Stimulated activated effector memory CD8-positive, alpha-beta T cell treated with anti-CD3 and anti-CD28 coated beads, Interleukin-12 subunit alpha, Interleukin-12 subunit beta, amount 100 ng/mL, for 72 hours (primary cell): ENCODE measurements around the gene ADD1.

Experiments
- ATAC-seq: fragments of 150-1000 bp; cut with Tn5 transposase; 2 replicates; pipeline ENCODE4 v1.10.0; 2021
- DNase-seq, 2 donors: peaks; one replicate each; pipeline ENCODE4 v3.0.0; 2021 to 2022; ENCODE audit warnings: low spot score in 2 of 2
- H3K27ac Mint-ChIP-seq: one replicate; pipeline ENCODE4 v1.8.0; 2022; ENCODE audit warnings: mild to moderate bottlenecking, mixed read lengths
- H3K36me3 Mint-ChIP-seq: one replicate; pipeline ENCODE4 v1.8.0; 2022; ENCODE audit warnings: mild to moderate bottlenecking, mixed read lengths
- H3K4me1 Mint-ChIP-seq: one replicate; pipeline ENCODE4 v1.8.0; 2022; ENCODE audit warnings: mixed read lengths
- H3K4me3 Mint-ChIP-seq: one replicate; pipeline ENCODE4 v1.8.0; 2022; ENCODE audit warnings: mild to moderate bottlenecking, mixed read lengths
- H3K9me3 Mint-ChIP-seq: one replicate; pipeline ENCODE4 v1.8.0; 2022; ENCODE audit warnings: mixed read lengths

Gene ADD1

DNA sequence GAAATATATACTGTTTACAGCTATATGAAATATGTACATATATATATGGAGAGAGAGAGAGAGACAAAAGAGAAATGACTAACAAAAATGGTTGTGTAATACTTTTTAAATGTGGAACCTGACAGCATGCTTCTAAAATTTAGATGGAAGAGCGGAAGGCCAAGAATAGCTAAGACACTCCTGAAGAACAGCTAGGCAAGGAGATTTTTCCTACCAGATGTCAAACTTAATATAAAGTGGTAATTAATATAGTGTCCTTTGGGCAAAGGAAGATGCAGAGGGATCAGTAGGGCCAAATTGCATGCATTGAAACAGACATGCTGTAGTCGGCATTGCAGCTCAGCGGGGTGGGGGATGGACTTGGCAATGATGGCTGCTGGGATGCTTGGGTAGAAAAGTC lies 45.2 kb downstream of the ADD1 start:
- no peak for ATAC-seq
- Mint-ChIP-seq H3K4me3 (no peak overlapping the region), H3K9me3 (no peaks in the 10 kb centered on the region), H3K4me1 (peaks cover 12% of the 10 kb centered on the region), H3K27ac (no peak overlapping the region), H3K36me3 (peaks cover 90% of the 10 kb centered on the region)
- DNase-seq, result no peak

DNA sequence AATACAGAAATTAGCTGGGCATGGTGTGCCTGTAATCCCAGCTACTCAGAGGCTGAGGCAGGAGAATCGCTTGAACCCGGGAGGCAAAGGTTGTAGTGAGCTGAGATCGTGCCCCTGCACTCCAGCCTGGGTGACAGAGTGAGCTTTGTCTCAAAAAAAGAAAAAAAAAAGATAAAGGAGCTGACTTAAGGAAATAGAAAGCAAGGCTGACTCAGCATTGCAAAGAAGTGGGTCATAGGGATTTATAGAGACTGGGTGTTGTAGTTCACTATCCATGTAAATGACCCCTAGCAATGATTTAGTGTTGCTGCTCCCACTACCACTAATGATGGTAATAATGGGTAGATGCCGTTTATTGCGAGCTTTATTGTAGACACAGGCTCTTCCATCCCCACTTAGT lies 47.6 kb downstream of the ADD1 start:
- Mint-ChIP-seq H3K4me3 (no peak overlapping the region), H3K9me3 (no peaks in the 10 kb centered on the region), H3K4me1 (peaks cover 7% of the 10 kb centered on the region), H3K27ac (peak overlapping the region; percentile 73), H3K36me3 (peaks cover 90% of the 10 kb centered on the region)
- DNase-seq (no peak), ATAC-seq (no peak)

DNA sequence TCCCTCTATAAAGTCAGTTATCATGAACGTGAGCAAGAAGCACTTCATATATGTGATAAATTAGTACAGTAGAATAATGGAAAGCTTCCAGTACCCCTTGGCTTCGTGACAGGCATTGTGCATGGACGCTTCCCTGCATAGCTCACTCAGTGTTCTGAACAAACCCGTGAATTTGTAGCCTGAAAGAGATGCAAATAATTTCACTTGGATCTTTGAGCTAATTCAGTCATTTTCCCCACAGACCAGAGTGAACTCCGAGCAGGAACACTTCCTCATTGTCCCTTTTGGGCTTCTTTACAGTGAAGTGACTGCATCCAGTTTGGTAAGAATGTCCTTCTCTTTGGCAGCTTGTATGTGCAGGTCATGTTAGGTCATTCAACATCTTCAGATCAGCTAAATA lies 50.1 kb downstream of the ADD1 start:
- Mint-ChIP-seq H3K4me3 (no peak overlapping the region), H3K9me3 (no peaks in the 10 kb centered on the region), H3K4me1 (no peaks in the 10 kb centered on the region), H3K36me3 (peaks cover 91% of the 10 kb centered on the region), H3K27ac (no peak overlapping the region)
- ATAC-seq (no peak), DNase-seq (no peak)

DNA sequence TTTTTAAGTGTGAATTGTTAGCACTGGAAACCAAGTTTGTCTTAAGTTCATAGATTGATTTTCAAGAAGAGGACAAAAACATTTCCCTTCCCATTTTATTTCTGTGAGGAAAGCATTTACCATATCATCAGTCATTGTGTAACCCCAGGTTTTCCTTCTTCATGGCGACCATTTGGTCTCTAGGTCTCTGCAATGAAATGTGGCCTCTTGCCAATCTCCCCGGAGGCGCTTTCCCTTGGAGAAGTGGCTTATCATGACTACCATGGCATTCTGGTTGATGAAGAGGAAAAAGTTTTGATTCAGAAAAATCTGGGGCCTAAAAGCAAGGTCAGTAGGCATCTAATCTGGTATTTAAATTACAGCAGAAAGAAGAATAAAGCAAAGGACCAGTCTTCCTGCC lies 54.4 kb downstream of the ADD1 start:
- Mint-ChIP-seq H3K4me1 (peaks cover 7% of the 10 kb centered on the region), H3K27ac (peak overlapping the region; percentile 34), H3K36me3 (peaks cover 98% of the 10 kb centered on the region), H3K4me3 (no peak overlapping the region), H3K9me3 (no peaks in the 10 kb centered on the region)
- ATAC-seq, result no peak
- no peak for DNase-seq

DNA sequence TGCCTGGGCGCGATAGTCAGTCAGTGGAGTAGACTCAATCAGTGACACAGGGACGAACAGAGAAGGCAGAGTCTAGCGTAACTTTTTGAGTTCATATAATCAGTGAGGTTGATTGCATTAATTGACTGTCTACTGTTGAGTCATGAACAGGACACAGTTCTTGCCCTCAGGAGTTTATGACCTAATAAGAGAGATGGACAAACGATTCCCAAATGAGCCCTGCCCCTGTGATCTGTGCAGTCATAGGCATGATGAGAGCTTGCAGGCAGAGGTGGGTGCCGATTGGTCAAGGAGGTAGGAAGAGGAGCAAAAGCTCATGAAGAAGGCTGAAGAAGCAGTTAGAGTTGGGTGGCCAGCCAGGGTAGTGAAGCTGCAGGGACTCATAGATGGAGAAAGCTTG lies 57.1 kb downstream of the ADD1 start:
- no peak for ATAC-seq
- Mint-ChIP-seq H3K4me1 (peaks cover 21% of the 10 kb centered on the region), H3K36me3 (peaks cover 97% of the 10 kb centered on the region), H3K27ac (peak overlapping the region; percentile 81), H3K4me3 (no peak overlapping the region), H3K9me3 (no peaks in the 10 kb centered on the region)
- no peak for DNase-seq

DNA sequence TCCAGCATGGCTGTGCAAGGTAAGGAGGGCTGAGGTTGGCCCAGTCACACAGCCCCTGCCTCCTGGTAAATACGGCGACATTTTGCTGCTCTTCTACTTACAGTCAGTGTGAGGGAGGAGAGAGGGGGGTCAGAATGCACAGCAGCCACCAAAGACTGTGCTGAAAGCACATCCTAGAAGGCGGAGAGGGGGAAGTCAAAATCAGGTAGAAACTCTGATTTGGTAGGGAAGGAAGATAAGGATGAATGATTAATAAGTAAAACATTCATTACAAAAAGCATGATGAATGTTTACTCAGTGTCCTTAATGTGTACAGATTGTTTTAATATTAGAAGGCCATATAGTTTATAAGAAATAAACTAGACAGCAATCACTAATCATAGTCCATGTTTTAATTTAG lies 57.5 kb downstream of the ADD1 start:
- Mint-ChIP-seq H3K9me3 (no peaks in the 10 kb centered on the region), H3K4me3 (no peak overlapping the region), H3K27ac (peak overlapping the region; percentile 81), H3K4me1 (peaks cover 26% of the 10 kb centered on the region), H3K36me3 (peaks cover 97% of the 10 kb centered on the region)
- no peak for DNase-seq
- no peak for ATAC-seq

DNA sequence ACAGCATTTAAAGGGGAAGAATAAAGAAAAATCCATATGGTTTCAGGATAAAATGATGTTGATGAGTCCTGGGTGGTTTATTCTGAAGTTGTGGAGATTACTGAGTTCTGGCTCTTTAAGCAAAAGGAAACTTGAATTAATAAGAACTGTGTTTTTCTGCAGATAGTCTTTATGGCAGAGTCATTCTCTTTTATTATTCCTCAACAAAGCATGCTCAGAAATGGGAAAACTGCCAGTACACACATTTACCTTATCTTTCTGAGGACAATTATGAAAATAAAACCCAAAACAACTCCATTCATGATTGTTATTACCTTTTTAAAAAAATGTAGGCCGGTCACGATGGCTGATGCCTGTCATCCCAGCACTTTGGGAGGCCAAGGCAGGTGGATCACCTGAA lies 58.5 kb downstream of the ADD1 start:
- Mint-ChIP-seq H3K9me3 (no peaks in the 10 kb centered on the region), H3K4me1 (peaks cover 30% of the 10 kb centered on the region), H3K4me3 (no peak overlapping the region), H3K27ac (peak overlapping the region; percentile 86), H3K36me3 (peaks cover 97% of the 10 kb centered on the region)
- no peak for DNase-seq
- no peak for ATAC-seq

DNA sequence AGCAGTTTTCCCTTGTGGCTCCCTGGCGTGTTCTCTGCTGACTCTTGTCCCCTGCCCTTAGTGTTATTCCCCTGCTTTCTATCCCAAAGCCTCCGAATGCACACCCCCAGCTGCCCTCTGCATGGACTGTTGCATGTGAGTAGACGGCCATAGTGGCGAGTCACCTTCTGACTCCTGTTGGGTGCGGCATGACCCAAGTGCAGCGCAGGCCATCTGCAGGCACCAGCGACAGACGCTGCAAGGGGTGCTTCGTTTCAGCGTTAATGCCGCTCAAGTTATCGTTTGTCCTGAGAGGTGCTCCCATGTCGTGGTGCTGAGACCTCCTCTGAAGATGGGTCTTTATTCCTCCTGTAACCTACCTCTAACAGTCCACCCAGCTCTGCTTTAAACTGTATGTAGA lies 61.9 kb downstream of the ADD1 start:
- ATAC-seq (no peak), DNase-seq (no peak)
- Mint-ChIP-seq H3K27ac (peak overlapping the region; percentile 86), H3K4me1 (peaks cover 39% of the 10 kb centered on the region), H3K9me3 (no peaks in the 10 kb centered on the region), H3K36me3 (peaks cover 97% of the 10 kb centered on the region), H3K4me3 (no peak overlapping the region)

DNA sequence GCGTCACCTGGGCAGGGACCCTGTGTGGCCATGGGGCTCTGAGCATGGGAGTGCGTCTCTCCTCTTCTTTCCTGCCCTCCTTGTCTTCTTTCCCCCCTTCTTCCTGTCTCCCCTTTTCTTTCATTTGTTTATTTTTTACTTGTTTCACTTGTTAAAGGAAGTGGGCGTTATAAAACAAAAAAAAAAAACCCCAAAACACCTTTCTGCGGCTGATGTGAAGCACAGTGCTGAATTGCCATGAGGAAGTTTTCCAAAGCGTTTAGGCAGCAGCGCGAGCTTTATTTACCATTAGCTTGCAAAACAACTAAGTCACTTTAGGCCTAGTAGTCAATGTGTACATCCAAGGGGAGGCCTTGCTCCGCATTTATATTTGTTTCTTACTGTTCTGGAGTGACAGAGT lies 62.6 kb downstream of the ADD1 start:
- peak overlapping the region; percentile 86 for H3K27ac Mint-ChIP-seq
- peaks cover 33% of the 10 kb centered on the region for H3K4me1 Mint-ChIP-seq
- no peaks in the 10 kb centered on the region for H3K9me3 Mint-ChIP-seq
- DNase-seq (no peak), ATAC-seq (no peak)
- peaks cover 97% of the 10 kb centered on the region for H3K36me3 Mint-ChIP-seq
- peak overlapping the region; percentile 16 for H3K4me3 Mint-ChIP-seq

DNA sequence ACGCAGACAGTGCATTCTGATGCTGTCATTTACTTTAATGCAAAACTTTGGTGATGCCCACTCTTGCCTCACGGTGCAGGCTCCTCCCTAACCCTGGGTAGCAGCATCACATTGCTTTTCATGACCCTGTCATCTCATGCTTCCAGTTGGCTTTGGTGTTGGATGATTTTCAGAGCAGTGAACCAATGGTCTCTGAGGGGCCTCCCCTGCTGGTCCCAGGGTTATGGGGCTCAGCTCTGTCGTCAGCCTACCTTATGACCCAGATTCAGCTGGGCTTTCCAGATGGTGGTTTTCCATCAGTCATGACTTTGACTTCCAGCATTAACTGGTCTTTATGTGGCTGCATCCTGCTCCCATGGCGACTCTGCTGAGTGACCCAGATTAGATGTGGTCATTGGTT lies 63.6 kb downstream of the ADD1 start:
- H3K27ac Mint-ChIP-seq, result peak overlapping the region; percentile 80
- peaks cover 33% of the 10 kb centered on the region for H3K4me1 Mint-ChIP-seq
- H3K36me3 Mint-ChIP-seq, result peaks cover 97% of the 10 kb centered on the region
- ATAC-seq (peak; percentile 52), DNase-seq (no peak)
- no peak overlapping the region for H3K4me3 Mint-ChIP-seq
- H3K9me3 Mint-ChIP-seq, result no peaks in the 10 kb centered on the region

DNA sequence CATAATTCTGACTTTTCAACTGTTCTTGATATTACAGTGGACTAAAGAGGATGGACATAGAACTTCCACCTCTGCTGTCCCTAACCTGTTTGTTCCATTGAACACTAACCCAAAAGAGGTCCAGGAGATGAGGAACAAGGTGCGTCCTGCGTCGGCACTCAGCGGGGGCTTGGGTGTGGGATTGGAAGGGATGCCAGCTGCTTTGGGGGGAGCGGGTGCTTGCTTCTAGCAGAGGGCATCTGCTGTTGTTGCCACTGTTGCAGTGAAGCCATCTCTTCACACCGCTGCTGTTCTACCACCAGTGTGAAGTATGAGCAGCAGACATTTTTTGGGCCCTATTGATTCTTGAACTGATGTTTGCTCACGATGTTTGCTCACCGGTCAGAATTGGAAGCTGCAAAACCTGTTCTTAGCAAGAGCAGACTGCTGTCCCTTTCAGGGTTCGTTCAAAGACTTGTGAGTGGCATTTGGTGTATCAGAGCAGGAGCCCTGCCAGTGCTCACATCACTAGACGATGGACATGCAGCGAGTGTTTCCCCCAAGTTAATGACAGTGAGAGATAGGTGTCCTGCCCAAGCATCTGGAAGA lies 64.2 kb downstream of the ADD1 start:
- ATAC-seq (no peak), DNase-seq (no peak)
- no peak overlapping the region for H3K4me3 Mint-ChIP-seq
- H3K36me3 Mint-ChIP-seq, result peaks cover 97% of the 10 kb centered on the region
- no peaks in the 10 kb centered on the region for H3K9me3 Mint-ChIP-seq
- H3K27ac Mint-ChIP-seq, result peak overlapping the region; percentile 80
- H3K4me1 Mint-ChIP-seq, result peaks cover 33% of the 10 kb centered on the region

DNA sequence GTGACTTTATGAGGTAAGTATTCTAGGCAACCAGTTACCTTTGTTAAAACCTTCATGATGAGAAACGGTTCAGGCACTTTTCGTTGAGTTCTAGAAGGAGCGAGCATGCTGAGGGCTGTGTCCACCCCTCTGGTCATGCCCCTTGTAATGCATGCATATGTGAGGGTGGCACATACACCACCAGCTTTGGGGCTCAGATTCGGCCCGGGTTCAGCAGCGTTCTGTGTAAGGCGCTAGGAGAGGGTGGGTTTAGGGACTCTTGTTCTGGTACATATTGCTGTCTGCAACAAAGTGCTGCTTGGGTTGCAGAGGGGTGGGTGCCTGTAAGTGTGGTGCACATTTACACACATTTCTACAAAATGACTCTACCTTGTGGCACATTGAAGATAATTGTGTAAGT lies 65.0 kb downstream of the ADD1 start:
- DNase-seq (no peak), ATAC-seq (no peak)
- peaks cover 100% of the 10 kb centered on the region for H3K36me3 Mint-ChIP-seq
- H3K9me3 Mint-ChIP-seq, result no peaks in the 10 kb centered on the region
- H3K4me3 Mint-ChIP-seq, result no peak overlapping the region
- H3K27ac Mint-ChIP-seq, result peak overlapping the region; percentile 2
- H3K4me1 Mint-ChIP-seq, result peaks cover 33% of the 10 kb centered on the region

DNA sequence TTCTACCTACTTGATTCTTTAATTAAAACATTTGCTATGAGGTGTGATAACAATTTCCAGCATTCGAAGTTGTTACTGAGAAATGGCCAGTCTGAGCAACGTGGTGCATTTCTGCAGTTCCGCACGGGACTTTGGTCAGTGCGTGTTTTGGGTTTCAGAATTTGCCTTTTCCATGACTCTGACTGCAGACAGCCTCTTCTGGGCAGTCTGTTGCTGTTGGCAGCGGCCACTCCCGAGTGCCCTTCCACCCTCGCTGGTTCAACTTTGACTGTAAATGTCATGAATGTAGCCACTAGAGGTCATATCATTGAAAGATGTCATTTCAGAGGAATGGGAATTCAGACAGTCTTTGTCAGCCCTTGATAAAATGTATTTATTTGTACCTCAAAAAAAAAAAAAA lies 65.9 kb downstream of the ADD1 start:
- H3K9me3 Mint-ChIP-seq, result no peaks in the 10 kb centered on the region
- H3K27ac Mint-ChIP-seq, result no peak overlapping the region

DNA sequence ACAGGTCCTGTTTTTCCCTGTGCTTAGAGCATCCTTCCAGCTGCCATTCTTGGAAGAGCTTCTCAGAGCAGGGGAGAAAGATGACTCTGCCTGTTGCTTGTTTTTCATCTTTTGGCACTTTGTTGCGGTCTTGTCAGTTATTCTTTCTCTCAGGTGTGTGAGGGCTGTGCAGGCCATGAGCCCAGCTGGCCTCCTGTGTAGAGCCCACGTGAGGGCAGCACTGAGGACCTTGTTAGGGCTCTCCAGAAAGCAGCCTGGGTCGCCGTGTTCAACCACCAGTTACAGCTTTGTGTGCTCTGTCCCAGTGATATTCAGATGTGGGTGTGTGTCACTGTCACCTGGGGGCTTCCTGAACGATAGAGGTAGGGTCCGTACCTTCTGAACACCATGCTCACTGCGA lies 66.8 kb downstream of the ADD1 start:
- no peak for ATAC-seq
- H3K4me3 Mint-ChIP-seq, result no peak overlapping the region
- no peaks in the 10 kb centered on the region for H3K9me3 Mint-ChIP-seq
- no peak for DNase-seq
- peaks cover 32% of the 10 kb centered on the region for H3K4me1 Mint-ChIP-seq
- H3K36me3 Mint-ChIP-seq, result peaks cover 99% of the 10 kb centered on the region
- H3K27ac Mint-ChIP-seq, result peak overlapping the region; percentile 60

More for the DNA sequence above, 65.9 kb downstream of the ADD1 start:
- Mint-ChIP-seq H3K4me3 (no peak overlapping the region), H3K36me3 (peaks cover 99% of the 10 kb centered on the region), H3K4me1 (peaks cover 30% of the 10 kb centered on the region)
- no peak for ATAC-seq
- DNase-seq, result no peak

DNA sequence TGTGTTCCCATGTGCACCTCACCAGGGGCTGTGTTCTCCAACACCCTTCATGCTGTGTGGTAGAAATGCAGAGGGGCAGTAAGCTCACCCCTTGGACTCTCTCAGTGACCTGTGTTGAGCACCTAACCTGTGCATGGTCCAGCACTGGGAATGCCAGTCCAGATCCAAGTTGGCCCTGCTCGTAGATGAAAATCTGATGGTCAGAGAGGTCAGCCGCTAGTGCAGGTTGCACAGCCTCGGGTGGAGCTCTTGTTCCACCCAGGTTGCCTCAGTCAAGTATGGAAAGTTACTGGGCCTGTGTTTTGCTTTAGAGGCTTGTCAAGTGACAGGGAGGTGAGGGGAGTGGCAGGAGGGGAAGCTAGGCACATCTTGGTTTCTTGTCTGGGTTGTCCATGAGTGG lies 68.2 kb downstream of the ADD1 start:
- Mint-ChIP-seq H3K9me3 (no peaks in the 10 kb centered on the region), H3K27ac (no peak overlapping the region), H3K36me3 (peaks cover 99% of the 10 kb centered on the region), H3K4me1 (peaks cover 25% of the 10 kb centered on the region), H3K4me3 (no peak overlapping the region)
- no peak for ATAC-seq
- DNase-seq, result no peak

DNA sequence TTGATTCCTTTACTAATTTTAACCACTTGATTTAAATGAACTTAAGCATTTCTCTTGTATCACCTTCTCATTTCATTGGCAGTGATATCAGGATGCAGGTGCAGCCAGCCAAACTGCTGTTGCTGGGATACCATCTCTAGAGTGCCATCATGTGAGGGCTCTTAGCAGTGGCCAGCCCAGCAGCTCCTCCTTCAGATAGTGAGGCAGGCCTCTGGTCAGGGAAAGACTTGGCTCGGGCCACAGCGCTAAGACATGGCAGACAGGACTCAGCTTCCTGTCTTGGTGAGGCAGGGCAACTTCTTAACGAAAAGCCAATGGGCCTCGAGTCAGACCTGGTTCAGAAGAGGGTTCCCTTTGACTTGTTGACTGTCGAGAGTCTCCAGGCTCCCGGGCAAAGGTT lies 69.5 kb downstream of the ADD1 start:
- Mint-ChIP-seq H3K4me3 (no peak overlapping the region), H3K36me3 (peaks cover 99% of the 10 kb centered on the region)

More for the DNA sequence above, 69.5 kb downstream of the ADD1 start:
- no peak overlapping the region for H3K27ac Mint-ChIP-seq
- peaks cover 27% of the 10 kb centered on the region for H3K4me1 Mint-ChIP-seq
- ATAC-seq, result no peak
- DNase-seq, result no peak
- H3K9me3 Mint-ChIP-seq, result no peaks in the 10 kb centered on the region
